Activated CD8-positive, alpha-beta memory T cell treated with anti-CD3 and anti-CD28 coated beads, Interleukin-2, amount 50 U/mL, for 24 hours (primary cell): ENCODE data around the gene TRIM49D2.
"Not testable (repeated sequence)": the region's sequence is repeated elsewhere in the genome, so short reads cannot be mapped to it uniquely, and the experiment has no call there.

ENCODE experiments used
- DNase-seq: peaks from one replicate; pipeline ENCODE4 v3.0.0-alpha.2; 2020; ENCODE audit errors: extremely low read depth

Gene TRIM49D2, protein sequence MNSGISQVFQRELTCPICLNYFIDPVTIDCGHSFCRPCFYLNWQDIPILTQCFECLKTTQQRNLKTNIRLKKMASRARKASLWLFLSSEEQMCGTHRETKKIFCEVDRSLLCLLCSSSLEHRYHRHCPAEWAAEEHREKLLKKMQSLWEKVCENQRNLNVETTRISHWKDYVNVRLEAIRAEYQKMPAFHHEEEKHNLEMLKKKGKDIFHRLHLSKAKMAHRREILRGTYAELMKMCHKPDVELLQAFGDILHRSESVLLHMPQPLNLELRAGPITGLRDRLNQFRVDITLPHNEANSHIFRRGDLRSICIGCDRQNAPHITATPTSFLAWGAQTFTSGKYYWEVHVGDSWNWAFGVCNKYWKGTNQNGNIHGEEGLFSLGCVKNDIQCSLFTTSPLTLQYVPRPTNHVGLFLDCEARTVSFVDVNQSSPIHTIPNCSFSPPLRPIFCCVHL

DNA sequence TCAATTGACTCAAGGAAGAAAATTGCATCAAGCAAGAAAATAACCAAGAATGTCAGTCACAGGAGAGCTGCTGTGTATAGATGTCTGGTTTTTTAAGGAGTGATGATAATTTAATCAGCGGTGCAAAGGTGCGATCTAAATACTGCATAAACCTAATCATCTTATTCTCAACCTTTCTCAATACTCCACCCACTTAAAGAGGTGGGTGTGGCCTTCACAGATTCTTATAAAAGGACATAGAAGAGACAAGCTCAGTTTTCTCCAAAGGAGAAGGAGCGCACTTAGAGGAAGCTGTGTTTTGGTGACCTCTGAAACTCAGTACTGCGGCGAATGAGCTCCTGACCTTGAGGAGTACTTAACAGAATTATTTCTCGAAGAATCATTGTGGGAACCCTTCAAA, at the start of gene TRIM49D2:
TRIM49D2 (plus strand) TSS at position 301 of the 400 bp plus-strand sequence. CDS start 2,698 bp downstream, outside the sequence.
- DNase-seq = not testable (repeated sequence)

DNA sequence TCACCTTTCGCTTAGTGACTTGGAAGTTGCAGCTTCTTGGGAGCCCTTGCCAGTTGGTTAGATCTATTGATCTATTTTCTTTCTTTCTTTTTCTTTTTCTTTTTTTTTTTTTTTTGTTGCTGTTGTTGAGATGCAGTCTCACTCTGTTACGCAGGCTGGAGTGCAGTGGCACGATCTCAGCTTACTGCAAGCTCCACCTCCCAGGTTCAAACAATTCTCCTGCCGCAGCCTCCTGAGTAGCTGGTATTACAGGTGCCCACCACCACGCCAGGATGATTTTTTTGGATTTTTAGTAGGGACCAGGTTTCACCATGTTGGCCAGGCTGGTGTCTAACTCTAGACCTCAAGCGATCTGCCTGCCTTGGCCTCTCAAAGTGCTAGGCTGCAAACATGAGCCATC, 46.4 kb upstream of the TRIM49D2 start:
- DNase-seq = not testable (repeated sequence)

GRCh38 chr11:89893245-89893644, 30.6 kb upstream of the TRIM49D2 start:
- DNase-seq = not testable (repeated sequence)

GRCh38 chr11:89900809-89901208, 23.1 kb upstream of the TRIM49D2 start:
- not testable (repeated sequence) for DNase-seq

DNA sequence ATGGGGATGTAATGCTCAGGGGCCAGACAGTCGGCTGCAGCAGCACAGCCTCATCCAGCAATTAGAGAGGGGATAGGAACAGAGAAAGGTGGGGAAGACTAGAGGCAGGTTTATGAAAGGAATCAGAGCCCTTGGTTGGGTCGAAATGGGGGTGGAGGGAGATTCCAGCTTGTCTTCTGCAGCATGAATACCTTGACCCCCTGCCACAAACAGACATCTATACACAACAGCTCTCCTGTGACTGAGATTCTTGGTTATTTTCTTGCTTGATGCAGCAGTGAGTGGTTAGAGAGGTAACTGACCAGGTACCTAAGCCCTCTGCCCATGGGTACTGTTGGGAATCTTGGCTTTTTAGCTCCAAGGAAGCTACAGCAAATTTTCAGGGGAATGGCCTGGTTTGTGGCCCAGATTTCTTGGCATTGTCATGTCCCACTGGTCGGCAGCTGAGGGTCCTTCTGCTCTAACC, 1.6 kb upstream of the TRIM49D2 start, which contains the start of gene TRIM49D1:
TRIM49D1 (minus strand) TSS at position 51 of the 466 bp plus-strand sequence. CDS start 4,535 bp downstream, outside the sequence.
- DNase-seq = no peak

DNA sequence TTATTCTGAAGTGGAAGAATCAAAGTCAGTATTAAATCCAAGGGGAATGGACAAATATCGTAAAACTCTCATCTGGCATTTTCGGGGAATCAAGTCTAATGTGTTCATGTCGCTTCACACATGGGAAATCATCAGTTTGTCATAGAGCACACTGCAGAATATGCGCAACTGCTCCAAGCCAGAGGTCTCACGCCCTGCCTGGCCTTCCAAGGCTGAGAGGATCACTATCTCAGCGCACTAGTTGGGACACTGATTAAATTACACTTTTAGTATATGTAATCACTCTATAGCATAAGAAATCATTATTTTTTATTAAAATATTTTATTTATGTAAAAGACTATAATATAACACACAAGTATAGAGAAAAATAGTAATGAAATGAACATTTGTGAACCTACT, 37.0 kb downstream of the TRIM49D2 start:
- not testable (repeated sequence) for DNase-seq

GRCh38 chr11:89965737-89966136, 41.9 kb downstream of the TRIM49D2 start, which contains the start of gene TRIM64:
TSS of gene TRIM64 (plus strand) at chr11:89966037. CDS start at chr11:89968504, 2,467 bp downstream.
- not testable (repeated sequence) for DNase-seq
